ENCODE measurements around the gene KLC4.

GRCh38 chr6:43020847-43021246, 38.6 kb upstream of the KLC4 start:
- TF ChIP-seq FOXA3 (CRISPR knock-in tag; conservative IDR thresholded peaks at IDR 0.05 in 1 of 2, IDR thresholded peaks at IDR 0.05 in 1 of 2) (no peak), FOXP1 (CRISPR knock-in tag; IDR thresholded peaks at IDR 0.05) (no peak), GATAD2B (IDR thresholded peaks at IDR 0.05; ENCODE audit: borderline replicate concordance) (no peak), TRIM28 (IDR thresholded peaks at IDR 0.05) (no peak), ETV5 (CRISPR knock-in tag; IDR thresholded peaks at IDR 0.05; ENCODE audit: low read depth) (no peak), SP1 (CRISPR knock-in tag; IDR thresholded peaks at IDR 0.05) (no peak), BRCA1 (IDR thresholded peaks at IDR 0.05) (no peak), BRCA1 (CRISPR knock-in tag; IDR thresholded peaks at IDR 0.05) (no peak), ZHX1 (conservative IDR thresholded peaks at IDR 0.05; ENCODE audit: low read length) (no peak), ZNF766 (CRISPR knock-in tag; conservative IDR thresholded peaks at IDR 0.05) (no peak), ZNF263 (CRISPR knock-in tag; IDR thresholded peaks at IDR 0.05; ENCODE audit: borderline replicate concordance) (no peak), ZNF507 (tag; conservative IDR thresholded peaks at IDR 0.05) (no peak)
